Measurements from ENCODE around the gene PITPNB. TPM values are rescaled to one million over a fixed set of nuclear protein-coding genes. Genes with fewer than 3 reads are reported as not detected.

PITPNB gene
- total RNA-seq, 4 donors from 2014 or later: 28.0 to 48.2 (median 40.3) TPM

DNA sequence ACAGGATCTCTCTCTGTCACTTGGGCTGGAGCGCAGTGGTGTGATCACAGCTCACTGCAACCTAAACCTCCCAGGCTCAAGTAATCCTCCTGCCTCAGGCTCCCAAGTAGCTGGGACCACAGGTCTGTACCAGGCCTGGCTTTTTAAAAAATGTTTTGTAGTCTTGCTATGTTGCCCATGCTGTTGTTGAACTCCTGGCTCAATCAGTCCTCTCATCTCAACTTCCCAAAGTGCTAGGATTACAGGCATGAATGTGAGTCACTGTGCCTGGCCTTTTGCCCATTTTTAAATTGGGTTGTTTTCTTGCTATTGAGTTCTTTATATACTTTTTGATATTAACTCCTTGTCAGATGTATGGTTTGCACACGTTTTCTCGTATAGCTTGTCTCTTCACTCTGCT is 33.0 kb upstream of the PITPNB start:
- intact Hi-C loops (cut with DNase I; ENCODE audit: low total_unique reads): no loop called here
- no peak for DNase-seq
- WGBS, 2 donors (ENCODE audit: low coverage in 1 of 2): 88 to 94% methylated on average over 3 of the region's 3 CpGs
- in situ Hi-C loops (cut with MboI; ENCODE audit: low pct_ligation_motif_present in 1 of 4, low pct_unique_long_range_greater_than_20kb in 1 of 4, low sequenced_read_pairs in 3 of 4): no loop called here
- Histone ChIP-seq H3K27me3 (no peaks in the 10 kb centered on the region), H3K27ac (no peak overlapping the region), H3K36me3 (no peaks in the 10 kb centered on the region), H3K4me1 (peaks cover 0 to 6% (median 2%) of the 10 kb centered on the region in 4 donors), H3K4me3 (no peak overlapping the region), H3K9me3 (no peaks in the 10 kb centered on the region)
- TF ChIP-seq, protein P1, sequence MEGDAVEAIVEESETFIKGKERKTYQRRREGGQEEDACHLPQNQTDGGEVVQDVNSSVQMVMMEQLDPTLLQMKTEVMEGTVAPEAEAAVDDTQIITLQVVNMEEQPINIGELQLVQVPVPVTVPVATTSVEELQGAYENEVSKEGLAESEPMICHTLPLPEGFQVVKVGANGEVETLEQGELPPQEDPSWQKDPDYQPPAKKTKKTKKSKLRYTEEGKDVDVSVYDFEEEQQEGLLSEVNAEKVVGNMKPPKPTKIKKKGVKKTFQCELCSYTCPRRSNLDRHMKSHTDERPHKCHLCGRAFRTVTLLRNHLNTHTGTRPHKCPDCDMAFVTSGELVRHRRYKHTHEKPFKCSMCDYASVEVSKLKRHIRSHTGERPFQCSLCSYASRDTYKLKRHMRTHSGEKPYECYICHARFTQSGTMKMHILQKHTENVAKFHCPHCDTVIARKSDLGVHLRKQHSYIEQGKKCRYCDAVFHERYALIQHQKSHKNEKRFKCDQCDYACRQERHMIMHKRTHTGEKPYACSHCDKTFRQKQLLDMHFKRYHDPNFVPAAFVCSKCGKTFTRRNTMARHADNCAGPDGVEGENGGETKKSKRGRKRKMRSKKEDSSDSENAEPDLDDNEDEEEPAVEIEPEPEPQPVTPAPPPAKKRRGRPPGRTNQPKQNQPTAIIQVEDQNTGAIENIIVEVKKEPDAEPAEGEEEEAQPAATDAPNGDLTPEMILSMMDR (IDR thresholded peaks at IDR 0.05): no peak
- TF ChIP-seq POLR2A (IDR thresholded peaks at IDR 0.05) (no peak), POLR2AphosphoS5 (IDR thresholded peaks at IDR 0.05) (no peak), EP300 (IDR thresholded peaks at IDR 0.05; ENCODE audit: low read depth) (no peak)

DNA sequence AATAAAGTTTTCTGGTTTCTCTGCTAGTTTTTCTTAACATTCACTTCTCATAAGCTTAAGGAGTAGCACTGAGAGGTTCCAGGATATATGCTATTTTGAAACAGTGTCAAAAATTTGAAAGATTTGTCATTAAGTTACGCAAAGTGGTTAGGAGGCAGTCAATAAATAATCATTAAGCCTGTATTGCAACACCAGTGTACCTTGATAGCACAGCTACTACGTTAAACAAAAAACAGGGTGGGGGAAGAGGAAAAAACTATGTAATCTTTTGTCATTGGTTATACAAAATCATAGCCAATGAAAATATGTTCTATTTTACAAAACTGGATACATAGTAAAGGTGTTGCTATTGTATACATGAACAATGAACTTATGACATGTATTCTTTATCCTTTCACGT is 30.4 kb upstream of the PITPNB start:
- TF ChIP-seq, protein P1 (IDR thresholded peaks at IDR 0.05): no peak
- TF ChIP-seq POLR2A (IDR thresholded peaks at IDR 0.05): no peak
- Histone ChIP-seq H3K27me3 (no peaks in the 10 kb centered on the region), H3K9me3 (no peaks in the 10 kb centered on the region), H3K36me3 (no peaks in the 10 kb centered on the region), H3K27ac (no peak overlapping the region), H3K4me1 (peaks cover 0 to 6% (median 2%) of the 10 kb centered on the region in 4 donors), H3K4me3 (no peak overlapping the region)
- in situ Hi-C loops (cut with MboI; ENCODE audit: low pct_ligation_motif_present in 1 of 4, low pct_unique_long_range_greater_than_20kb in 1 of 4, low sequenced_read_pairs in 3 of 4): no loop called here
- DNase-seq: no peak
- WGBS, 2 donors (ENCODE audit: low coverage in 1 of 2): 85 to 90% methylated on average over 3 of the region's 3 CpGs
- intact Hi-C loops (cut with DNase I; ENCODE audit: low total_unique reads): no loop called here

DNA sequence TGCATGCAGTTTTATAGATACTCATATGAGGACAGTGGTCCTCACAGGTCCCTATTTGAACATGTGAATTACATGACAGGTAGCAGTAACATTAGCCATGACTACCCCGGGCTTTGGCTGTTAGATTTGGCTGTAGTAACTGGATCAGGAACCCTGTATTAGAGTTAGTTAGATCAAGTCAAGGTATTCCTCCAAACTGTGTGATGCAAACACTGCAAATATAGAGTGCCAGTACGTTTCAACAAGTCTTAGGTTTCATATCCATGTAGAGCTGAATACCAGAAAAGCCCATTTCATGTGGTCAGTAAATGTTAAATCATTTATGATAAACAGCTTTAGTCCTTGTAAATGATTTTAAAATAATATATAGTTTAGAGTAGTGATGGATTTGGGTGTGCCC is 29.5 kb upstream of the PITPNB start:
- DNase-seq: no peak
- 85 to 89% methylated on average over 2 of the region's 2 CpGs for WGBS, 2 donors (ENCODE audit: low coverage in 1 of 2)
- in situ Hi-C loops (cut with MboI; ENCODE audit: low pct_ligation_motif_present in 1 of 4, low pct_unique_long_range_greater_than_20kb in 1 of 4, low sequenced_read_pairs in 3 of 4): no loop called here
- Histone ChIP-seq H3K9me3 (no peaks in the 10 kb centered on the region), H3K27ac (no peak overlapping the region), H3K4me1 (peaks cover 0 to 6% (median 2%) of the 10 kb centered on the region in 4 donors), H3K36me3 (no peaks in the 10 kb centered on the region), H3K4me3 (no peak overlapping the region), H3K27me3 (no peaks in the 10 kb centered on the region)
- TF ChIP-seq, protein P1 (IDR thresholded peaks at IDR 0.05): no peak
- TF ChIP-seq EP300 (IDR thresholded peaks at IDR 0.05; ENCODE audit: low read depth) (no peak), POLR2AphosphoS5 (IDR thresholded peaks at IDR 0.05) (no peak), POLR2A (IDR thresholded peaks at IDR 0.05) (no peak)
- intact Hi-C loops (cut with DNase I; ENCODE audit: low total_unique reads): no loop called here

DNA sequence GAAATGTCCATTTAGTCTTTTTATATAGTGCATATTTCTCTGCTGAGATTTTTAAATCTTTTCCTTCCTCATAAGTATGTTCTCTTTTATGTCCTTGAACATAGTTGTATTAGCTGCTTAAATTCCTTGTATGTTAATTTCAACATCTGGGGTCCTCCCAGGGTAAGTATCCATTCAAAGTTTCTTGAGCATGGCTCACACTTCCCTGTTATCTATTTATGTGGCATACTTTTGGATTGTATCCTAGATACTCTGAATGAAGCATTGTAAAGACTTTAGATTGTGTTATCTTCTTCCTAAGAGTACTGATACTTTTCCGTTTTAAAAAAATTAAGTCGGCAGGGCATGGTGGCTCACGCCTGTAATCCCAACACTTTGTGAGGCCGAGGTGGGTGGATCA is 28.4 kb upstream of the PITPNB start:
- Histone ChIP-seq H3K27ac (no peak overlapping the region), H3K9me3 (no peaks in the 10 kb centered on the region), H3K4me1 (peaks cover 0 to 6% (median 2%) of the 10 kb centered on the region in 4 donors), H3K4me3 (no peak overlapping the region), H3K27me3 (no peaks in the 10 kb centered on the region), H3K36me3 (no peaks in the 10 kb centered on the region)
- no peak for DNase-seq
- TF ChIP-seq EP300 (IDR thresholded peaks at IDR 0.05; ENCODE audit: low read depth) (no peak), POLR2A (IDR thresholded peaks at IDR 0.05) (no peak), POLR2AphosphoS5 (IDR thresholded peaks at IDR 0.05) (no peak)
- TF ChIP-seq, protein P1 (IDR thresholded peaks at IDR 0.05): no peak
- WGBS, 2 donors (ENCODE audit: low coverage in 1 of 2): 96 to 100% methylated on average over 1 to 4 of the region's 4 CpGs
- intact Hi-C loops (cut with DNase I; ENCODE audit: low total_unique reads): no loop called here
- in situ Hi-C loops (cut with MboI; ENCODE audit: low pct_ligation_motif_present in 1 of 4, low pct_unique_long_range_greater_than_20kb in 1 of 4, low sequenced_read_pairs in 3 of 4): no loop called here
